HL-60 (cell line): Measurements from ENCODE around the gene ATOH1.

Source experiments
- DNase-seq, 2 experiments: peaks; one replicate each; pipeline ENCODE4 v3.0.0-alpha.2; 2010 to 2020; ENCODE audit warnings: low read depth in 1 of 2, low spot score in 1 of 2
- H3K27ac ChIP-seq: fragments of 250-450 bp; sonication (Bioruptor Pico); replicated peaks from 2 replicates; pipeline ENCODE4 v1.5.1; 2020; ENCODE audit warnings: mild to moderate bottlenecking, moderate library complexity
- H3K27me3 ChIP-seq: fragments of 250-450 bp; sonication (Bioruptor Pico); 2 replicates; pipeline ENCODE4 v1.5.1; 2021; ENCODE audit warnings: mild to moderate bottlenecking, moderate library complexity; ENCODE audit not compliant: insufficient read depth, poor library complexity, severe bottlenecking
- H3K4me3 ChIP-seq: replicated peaks from 2 replicates; pipeline ENCODE4 v1.5.1; 2011; ENCODE audit warnings: mild to moderate bottlenecking, control low read depth, low read length; ENCODE audit not compliant: insufficient read depth
- CTCF ChIP-seq: IDR thresholded peaks from one replicate; pipeline ENCODE4 v1.5.1; 2011; ENCODE audit warnings: low read length, control low read depth, inconsistent platforms; ENCODE audit not compliant: insufficient read depth
- GABPA ChIP-seq: IDR thresholded peaks from 2 replicates; pipeline ENCODE4 v1.6.1; 2012; ENCODE audit warnings: low read depth
- POLR2AphosphoS5 ChIP-seq: IDR thresholded peaks from 2 replicates; pipeline ENCODE4 v1.6.1; 2012; ENCODE audit warnings: low read depth
- REST ChIP-seq: IDR thresholded peaks from 2 replicates; pipeline ENCODE4 v1.6.1; 2012; ENCODE audit warnings: low read depth; ENCODE audit not compliant: insufficient replicate concordance
- SPI1 ChIP-seq: IDR thresholded peaks from 2 replicates; pipeline ENCODE4 v1.6.1; 2012; ENCODE audit warnings: low read depth, mild to moderate bottlenecking, borderline replicate concordance

ATOH1 gene

GRCh38 chr4:93786149-93786548, 42.4 kb upstream of the ATOH1 start:
- H3K4me3 ChIP-seq: no peak overlapping the region
- H3K27me3 ChIP-seq: no peaks in the 10 kb centered on the region
- TF ChIP-seq REST: no peak
- no peak for TF ChIP-seq SPI1
- no peak for TF ChIP-seq POLR2AphosphoS5
- TF ChIP-seq CTCF: no peak
- TF ChIP-seq GABPA: no peak
- H3K27ac ChIP-seq: no peak overlapping the region
- DNase-seq: no peak

- H3K4me3 ChIP-seq: no peak overlapping the region
- peaks cover 2% of the 10 kb centered on the region for H3K27me3 ChIP-seq
- TF ChIP-seq SPI1 (no peak), GABPA (no peak), POLR2AphosphoS5 (no peak), CTCF (peak; percentile 36), REST (no peak)
- DNase-seq: no peak
- H3K27ac ChIP-seq: no peak overlapping the region
Observed at GRCh38 chr4:93788712-93789111, 39.8 kb upstream of the ATOH1 start.

GRCh38 chr4:93791570-93792195, 36.9 kb upstream of the ATOH1 start:
- peak; percentile 14 to 53 for DNase-seq
- TF ChIP-seq POLR2AphosphoS5 (no peak), REST (no peak), CTCF (peak; percentile 84), GABPA (no peak), SPI1 (no peak)
- H3K27me3 ChIP-seq: peaks cover 3% of the 10 kb centered on the region
- no peak overlapping the region for H3K4me3 ChIP-seq
- H3K27ac ChIP-seq: no peak overlapping the region
